GM18858 (cell line): Measurements from ENCODE around the gene APP.

Experiments
- ATAC-seq: cut with Tn5 transposase; IDR thresholded peaks from one replicate; pipeline ENCODE4 v1.9.1; 2021; ENCODE audit not compliant: unreplicated experiment

APP gene

GRCh38 chr21:26130249-26130881, 40.2 kb downstream of the APP start:
- no peak for ATAC-seq

GRCh38 chr21:26127918-26128317, 42.7 kb downstream of the APP start:
- ATAC-seq: no peak

GRCh38 chr21:26127073-26127814, 43.3 kb downstream of the APP start:
- ATAC-seq: no peak

- ATAC-seq: no peak
These were observed 44.4 kb downstream of the APP start for GRCh38 chr21:26126168-26126553.

- ATAC-seq: no peak
These were observed 45.0 kb downstream of the APP start for GRCh38 chr21:26125433-26126167.

GRCh38 chr21:26124896-26125295, 45.7 kb downstream of the APP start:
- ATAC-seq: no peak

- ATAC-seq: no peak
These were observed 46.1 kb downstream of the APP start for GRCh38 chr21:26124421-26124833.

GRCh38 chr21:26123012-26123411, 47.6 kb downstream of the APP start:
- no peak for ATAC-seq

- no peak for ATAC-seq
These were observed 49.7 kb downstream of the APP start for GRCh38 chr21:26120828-26121227.

- no peak for ATAC-seq
These were observed 50.7 kb downstream of the APP start for GRCh38 chr21:26119906-26120305.

GRCh38 chr21:26118938-26119540, 51.5 kb downstream of the APP start:
- ATAC-seq: no peak

GRCh38 chr21:26117972-26118367, 52.6 kb downstream of the APP start:
- ATAC-seq: no peak

GRCh38 chr21:26117324-26117971, 53.1 kb downstream of the APP start:
- ATAC-seq: no peak

- ATAC-seq: no peak
These were observed 54.0 kb downstream of the APP start for GRCh38 chr21:26116456-26117011.

GRCh38 chr21:26115899-26116298, 54.7 kb downstream of the APP start:
- no peak for ATAC-seq

- no peak for ATAC-seq
These were observed 55.3 kb downstream of the APP start for GRCh38 chr21:26115305-26115704.

GRCh38 chr21:26112975-26113374, 57.6 kb downstream of the APP start:
- ATAC-seq: no peak

GRCh38 chr21:26112127-26112742, 58.3 kb downstream of the APP start:
- no peak for ATAC-seq

GRCh38 chr21:26110715-26111114, 59.9 kb downstream of the APP start:
- ATAC-seq: no peak

- ATAC-seq: no peak
These were observed 63.1 kb downstream of the APP start for GRCh38 chr21:26107429-26107828.
